Measurements from ENCODE around the gene SLC11A2. TPM values are rescaled to one million over a fixed set of nuclear protein-coding genes. Genes with fewer than 3 reads are reported as not detected.

Gene SLC11A2
- total and polyA plus RNA-seq, 2 experiments from 2014 or later: 44.3 to 63.8 TPM

- H3K9me3 ChIP-seq (ENCODE audit: low read depth): no peaks in the 10 kb centered on the region
- H3K4me1 ChIP-seq (ENCODE audit: insufficient read depth): peaks cover 16% of the 10 kb centered on the region
- no peaks in the 10 kb centered on the region for H3K79me2 ChIP-seq
- no peaks in the 10 kb centered on the region for H3K27me3 ChIP-seq
- H2AFZ ChIP-seq: no peak overlapping the region
- H3K4me3 ChIP-seq: no peak overlapping the region
- 56% methylated on average over 6 of the region's 6 CpGs for WGBS (ENCODE audit: low lambda C conversion rate, missing lambda C conversion rate)
- H3K4me2 ChIP-seq: no peak overlapping the region
- H3K36me3 ChIP-seq (replicated peaks; ENCODE audit: insufficient read depth, low read depth): no peaks in the 10 kb centered on the region
- no peaks in the 10 kb centered on the region for H4K20me1 ChIP-seq (ENCODE audit: insufficient read depth, poor library complexity, severe bottlenecking)
- peak; percentile 47 for DNase-seq (ENCODE audit: low spot score)
- peak overlapping the region; percentile 68 for H3K27ac ChIP-seq
- no peaks in the 10 kb centered on the region for H3K9me2 ChIP-seq (replicated peaks; ENCODE audit: insufficient read depth)
- TF ChIP-seq, protein P1, sequence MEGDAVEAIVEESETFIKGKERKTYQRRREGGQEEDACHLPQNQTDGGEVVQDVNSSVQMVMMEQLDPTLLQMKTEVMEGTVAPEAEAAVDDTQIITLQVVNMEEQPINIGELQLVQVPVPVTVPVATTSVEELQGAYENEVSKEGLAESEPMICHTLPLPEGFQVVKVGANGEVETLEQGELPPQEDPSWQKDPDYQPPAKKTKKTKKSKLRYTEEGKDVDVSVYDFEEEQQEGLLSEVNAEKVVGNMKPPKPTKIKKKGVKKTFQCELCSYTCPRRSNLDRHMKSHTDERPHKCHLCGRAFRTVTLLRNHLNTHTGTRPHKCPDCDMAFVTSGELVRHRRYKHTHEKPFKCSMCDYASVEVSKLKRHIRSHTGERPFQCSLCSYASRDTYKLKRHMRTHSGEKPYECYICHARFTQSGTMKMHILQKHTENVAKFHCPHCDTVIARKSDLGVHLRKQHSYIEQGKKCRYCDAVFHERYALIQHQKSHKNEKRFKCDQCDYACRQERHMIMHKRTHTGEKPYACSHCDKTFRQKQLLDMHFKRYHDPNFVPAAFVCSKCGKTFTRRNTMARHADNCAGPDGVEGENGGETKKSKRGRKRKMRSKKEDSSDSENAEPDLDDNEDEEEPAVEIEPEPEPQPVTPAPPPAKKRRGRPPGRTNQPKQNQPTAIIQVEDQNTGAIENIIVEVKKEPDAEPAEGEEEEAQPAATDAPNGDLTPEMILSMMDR (IDR thresholded peaks at IDR 0.05; ENCODE audit: poor library complexity): no peak
- TF ChIP-seq EZH2 (IDR thresholded peaks at IDR 0.05; ENCODE audit: borderline replicate concordance) (no peak), EZH2phosphoT487 (IDR thresholded peaks at IDR 0.05; ENCODE audit: low read depth, severe bottlenecking, unreplicated experiment) (no peak)
These were observed 44.6 kb downstream of the SLC11A2 start for GRCh38 chr12:50981319-50982239.

GRCh38 chr12:50980545-50980944 is 45.6 kb downstream of the SLC11A2 start:
- H3K9me2 ChIP-seq (replicated peaks; ENCODE audit: insufficient read depth): no peaks in the 10 kb centered on the region
- H3K36me3 ChIP-seq (replicated peaks; ENCODE audit: insufficient read depth, low read depth): no peaks in the 10 kb centered on the region
- peak overlapping the region; percentile 68 for H3K27ac ChIP-seq
- DNase-seq (ENCODE audit: low spot score): no peak
- no peaks in the 10 kb centered on the region for H3K27me3 ChIP-seq
- H2AFZ ChIP-seq: no peak overlapping the region
- WGBS (ENCODE audit: low lambda C conversion rate, missing lambda C conversion rate): 66% methylated on average over 2 of the region's 2 CpGs
- no peaks in the 10 kb centered on the region for H3K79me2 ChIP-seq
- H3K4me3 ChIP-seq: no peak overlapping the region
- H3K4me2 ChIP-seq: peak overlapping the region; percentile 67
- H3K4me1 ChIP-seq (ENCODE audit: insufficient read depth): peaks cover 8% of the 10 kb centered on the region
- no peak for TF ChIP-seq EZH2 (IDR thresholded peaks at IDR 0.05; ENCODE audit: borderline replicate concordance)
- H3K9me3 ChIP-seq (ENCODE audit: low read depth): no peaks in the 10 kb centered on the region
- no peaks in the 10 kb centered on the region for H4K20me1 ChIP-seq (ENCODE audit: insufficient read depth, poor library complexity, severe bottlenecking)

DNA sequence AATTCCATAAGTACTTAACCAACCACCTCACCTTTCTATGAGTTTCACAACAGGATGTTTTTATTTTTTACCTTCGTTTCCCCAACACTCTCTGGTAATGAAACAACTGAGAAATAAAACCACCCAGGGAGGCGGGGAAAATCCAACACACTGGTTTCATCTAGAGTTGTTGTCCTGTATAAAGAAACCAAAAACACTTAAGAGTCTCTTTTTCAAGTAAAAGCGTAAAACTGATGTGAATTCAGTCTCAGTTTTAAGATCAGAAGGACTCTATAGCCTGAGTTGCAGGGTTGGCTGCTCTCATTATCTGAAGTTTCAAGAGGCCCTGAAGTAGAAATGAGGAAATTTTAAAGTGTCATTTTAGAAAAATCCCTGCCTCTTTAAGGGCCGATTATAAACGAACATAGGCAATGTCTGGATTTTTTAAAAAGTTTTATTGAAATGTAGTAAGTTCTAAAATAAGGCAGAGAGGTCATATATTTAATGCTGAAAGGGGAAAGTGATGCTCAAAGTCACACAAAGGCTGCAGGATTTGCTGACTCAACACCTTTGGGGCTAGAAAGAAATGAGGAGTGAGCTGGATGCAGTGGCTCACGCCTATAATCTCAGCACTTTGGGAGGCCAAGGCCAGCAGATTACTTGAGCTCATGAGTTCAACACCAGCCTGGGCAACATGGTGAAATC is 46.7 kb downstream of the SLC11A2 start:
- Histone ChIP-seq H3K9me3 (ENCODE audit: low read depth) (no peaks in the 10 kb centered on the region), H3K27me3 (no peaks in the 10 kb centered on the region), H3K9me2 (replicated peaks; ENCODE audit: insufficient read depth) (no peaks in the 10 kb centered on the region), H3K4me1 (ENCODE audit: insufficient read depth) (peaks cover 5% of the 10 kb centered on the region), H3K27ac (peak overlapping the region; percentile 52), H3K79me2 (no peaks in the 10 kb centered on the region), H3K4me2 (no peak overlapping the region), H4K20me1 (ENCODE audit: insufficient read depth, poor library complexity, severe bottlenecking) (no peaks in the 10 kb centered on the region), H3K4me3 (no peak overlapping the region), H3K36me3 (replicated peaks; ENCODE audit: insufficient read depth, low read depth) (no peaks in the 10 kb centered on the region), H2AFZ (no peak overlapping the region)
- TF ChIP-seq EZH2 (IDR thresholded peaks at IDR 0.05; ENCODE audit: borderline replicate concordance) (no peak), EZH2phosphoT487 (IDR thresholded peaks at IDR 0.05; ENCODE audit: low read depth, severe bottlenecking, unreplicated experiment) (no peak)
- TF ChIP-seq, protein P1 (IDR thresholded peaks at IDR 0.05; ENCODE audit: poor library complexity): no peak
- 91% methylated on average over 6 of the region's 6 CpGs for WGBS (ENCODE audit: low lambda C conversion rate, missing lambda C conversion rate)
- DNase-seq (ENCODE audit: low spot score): no peak

DNA sequence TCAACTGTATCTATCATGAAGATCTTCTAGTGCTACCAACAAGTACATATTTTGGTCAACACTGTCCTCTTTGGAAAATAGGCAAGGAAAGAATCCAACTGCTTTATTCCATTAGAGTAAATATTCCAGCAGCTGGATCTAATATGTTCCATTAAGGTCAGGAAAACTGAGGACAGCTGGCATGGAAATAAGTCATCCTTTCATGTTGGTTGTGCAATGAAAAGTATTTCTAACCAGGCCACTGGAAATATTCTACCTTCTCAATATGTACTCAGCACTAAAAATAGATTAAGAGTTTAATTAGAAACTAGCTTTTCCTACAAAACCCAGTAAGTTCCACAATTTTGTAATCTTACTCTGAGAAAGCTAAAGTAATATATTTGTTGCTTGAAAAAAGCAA is 54.2 kb downstream of the SLC11A2 start:
- no peak overlapping the region for H3K4me2 ChIP-seq
- H3K36me3 ChIP-seq (replicated peaks; ENCODE audit: insufficient read depth, low read depth): no peaks in the 10 kb centered on the region
- H4K20me1 ChIP-seq (ENCODE audit: insufficient read depth, poor library complexity, severe bottlenecking): no peaks in the 10 kb centered on the region
- no peak overlapping the region for H3K4me3 ChIP-seq
- H3K9me2 ChIP-seq (replicated peaks; ENCODE audit: insufficient read depth): no peaks in the 10 kb centered on the region
- no peak for DNase-seq (ENCODE audit: low spot score)
- no peak overlapping the region for H3K27ac ChIP-seq
- no peaks in the 10 kb centered on the region for H3K27me3 ChIP-seq
- TF ChIP-seq EZH2 (IDR thresholded peaks at IDR 0.05; ENCODE audit: borderline replicate concordance): no peak
- no peak for TF ChIP-seq EZH2phosphoT487 (IDR thresholded peaks at IDR 0.05; ENCODE audit: low read depth, severe bottlenecking, unreplicated experiment)
- TF ChIP-seq, protein P1 (IDR thresholded peaks at IDR 0.05; ENCODE audit: poor library complexity): no peak
- H3K9me3 ChIP-seq (ENCODE audit: low read depth): no peaks in the 10 kb centered on the region
- H2AFZ ChIP-seq: no peak overlapping the region
- H3K4me1 ChIP-seq (ENCODE audit: insufficient read depth): no peaks in the 10 kb centered on the region
- H3K79me2 ChIP-seq: no peaks in the 10 kb centered on the region
